Glutamatergic neuron (in vitro differentiated cells): ENCODE data around the gene SPEG. TPM values are rescaled to one million over a fixed set of nuclear protein-coding genes. Genes with fewer than 3 reads are reported as not detected.

Source experiments
- DNase-seq: peaks from one replicate; pipeline ENCODE4 v3.0.0; 2022
- H3K27ac Mint-ChIP-seq: one replicate; pipeline ENCODE4 v1.8.0; 2020; ENCODE audit warnings: mild to moderate bottlenecking, mixed read lengths, inconsistent platforms; ENCODE audit not compliant: unreplicated experiment
- H3K27me3 Mint-ChIP-seq: one replicate; pipeline ENCODE4 v1.8.0; 2020; ENCODE audit warnings: mild to moderate bottlenecking, moderate library complexity, mixed read lengths, inconsistent platforms; ENCODE audit not compliant: unreplicated experiment
- H3K36me3 Mint-ChIP-seq: one replicate; pipeline ENCODE4 v1.8.0; 2020; ENCODE audit warnings: mild to moderate bottlenecking, mixed read lengths, inconsistent platforms; ENCODE audit not compliant: unreplicated experiment
- H3K4me1 Mint-ChIP-seq: one replicate; pipeline ENCODE4 v1.8.0; 2020; ENCODE audit warnings: mild to moderate bottlenecking, low read depth, mixed read lengths, inconsistent platforms; ENCODE audit not compliant: unreplicated experiment
- H3K4me3 Mint-ChIP-seq: one replicate; pipeline ENCODE4 v1.8.0; 2020; ENCODE audit warnings: mild to moderate bottlenecking, mixed read lengths, inconsistent platforms; ENCODE audit not compliant: unreplicated experiment
- H3K9me3 Mint-ChIP-seq: one replicate; pipeline ENCODE4 v1.8.0; 2020; ENCODE audit warnings: mild to moderate bottlenecking, moderate library complexity, mixed read lengths, inconsistent platforms; ENCODE audit not compliant: unreplicated experiment
- CTCF ChIP-seq: fragments of 200-600 bp; sonication (generic); IDR thresholded peaks from one replicate; pipeline ENCODE4 v1.5.0; 2021; ENCODE audit not compliant: partially characterized antibody, unreplicated experiment
- total RNA-seq: library from RNA; stranded (reverse); fragmentation: NEBNext Ultra II Directional; extraction: Animal tissue kit (Norgen Biotek cat#: 25700); gene quantifications from one replicate; pipeline ENCODE4 v1.2.1, GENCODE V29; 2021; ENCODE audit not compliant: unreplicated experiment

The SPEG gene
- total RNA-seq, 1 donor from 2014 or later, result 92.9 TPM

GRCh38 chr2:219480004-219480403 lies 45.4 kb downstream of the SPEG start:
- Mint-ChIP-seq H3K36me3 (no peaks in the 10 kb centered on the region), H3K27ac (no peak overlapping the region), H3K27me3 (peaks cover 16% of the 10 kb centered on the region), H3K9me3 (peaks cover 1% of the 10 kb centered on the region), H3K4me1 (peaks cover 7% of the 10 kb centered on the region), H3K4me3 (no peak overlapping the region)
- no peak for DNase-seq
- no peak for TF ChIP-seq CTCF

GRCh38 chr2:219482674-219483405 lies 48.2 kb downstream of the SPEG start:
- Mint-ChIP-seq H3K4me3 (peak overlapping the region; percentile 28), H3K27ac (no peak overlapping the region), H3K27me3 (peaks cover 26% of the 10 kb centered on the region), H3K36me3 (no peaks in the 10 kb centered on the region), H3K4me1 (peaks cover 20% of the 10 kb centered on the region), H3K9me3 (peaks cover 5% of the 10 kb centered on the region)
- no peak for DNase-seq
- TF ChIP-seq CTCF, result no peak

GRCh38 chr2:219483451-219484342 lies 49.1 kb downstream of the SPEG start:
- DNase-seq, result no peak
- Mint-ChIP-seq H3K36me3 (no peaks in the 10 kb centered on the region), H3K4me1 (peaks cover 20% of the 10 kb centered on the region), H3K27me3 (peaks cover 26% of the 10 kb centered on the region), H3K27ac (no peak overlapping the region), H3K9me3 (peaks cover 5% of the 10 kb centered on the region), H3K4me3 (peak overlapping the region; percentile 30)
- TF ChIP-seq CTCF, result no peak

GRCh38 chr2:219484343-219485200 lies 49.9 kb downstream of the SPEG start:
- H3K4me1 Mint-ChIP-seq, result peaks cover 20% of the 10 kb centered on the region
- no peak overlapping the region for H3K27ac Mint-ChIP-seq
- peaks cover 5% of the 10 kb centered on the region for H3K9me3 Mint-ChIP-seq
- H3K27me3 Mint-ChIP-seq, result peaks cover 19% of the 10 kb centered on the region
- TF ChIP-seq CTCF, result no peak
- no peak overlapping the region for H3K4me3 Mint-ChIP-seq
- DNase-seq, result peak; percentile 55
- no peaks in the 10 kb centered on the region for H3K36me3 Mint-ChIP-seq
